Measurements from ENCODE around the gene AFF2.
"Not testable (repeated sequence)": the region's sequence is repeated elsewhere in the genome, so short reads cannot be mapped to it uniquely, and the experiment has no call there.

The AFF2 gene

DNA sequence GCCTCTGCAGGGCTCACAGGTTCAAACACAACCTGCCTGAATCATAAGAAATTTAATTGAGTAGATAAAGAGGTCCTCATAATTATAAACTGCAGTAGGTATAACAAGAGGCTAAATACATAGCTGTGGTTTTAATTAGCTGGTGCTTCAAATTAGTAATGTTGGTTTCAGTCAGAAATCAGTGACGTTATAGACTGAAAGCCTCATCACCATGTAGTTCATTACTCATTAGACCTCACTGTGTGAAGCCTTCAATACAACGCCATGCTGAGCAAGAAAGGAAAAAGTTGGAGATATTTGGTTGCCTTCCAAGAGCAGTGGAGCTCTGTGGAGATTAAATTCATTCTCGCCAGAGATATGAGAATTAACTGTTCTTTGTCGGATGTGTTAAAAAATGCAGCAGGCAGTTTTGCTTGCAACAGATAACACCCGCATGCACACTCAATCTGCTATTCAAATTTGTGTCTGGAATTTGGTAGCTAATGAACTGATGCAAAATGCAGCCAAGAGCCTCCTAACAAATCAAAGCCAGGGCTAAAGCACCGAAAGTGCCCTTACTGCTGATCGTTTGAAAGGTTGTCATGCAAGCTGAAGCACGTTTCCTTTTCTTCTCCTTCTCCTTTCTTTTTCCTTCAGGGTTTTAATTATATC lies 148.9 kb downstream of the AFF2 start:
- DNase-seq: no peak

DNA sequence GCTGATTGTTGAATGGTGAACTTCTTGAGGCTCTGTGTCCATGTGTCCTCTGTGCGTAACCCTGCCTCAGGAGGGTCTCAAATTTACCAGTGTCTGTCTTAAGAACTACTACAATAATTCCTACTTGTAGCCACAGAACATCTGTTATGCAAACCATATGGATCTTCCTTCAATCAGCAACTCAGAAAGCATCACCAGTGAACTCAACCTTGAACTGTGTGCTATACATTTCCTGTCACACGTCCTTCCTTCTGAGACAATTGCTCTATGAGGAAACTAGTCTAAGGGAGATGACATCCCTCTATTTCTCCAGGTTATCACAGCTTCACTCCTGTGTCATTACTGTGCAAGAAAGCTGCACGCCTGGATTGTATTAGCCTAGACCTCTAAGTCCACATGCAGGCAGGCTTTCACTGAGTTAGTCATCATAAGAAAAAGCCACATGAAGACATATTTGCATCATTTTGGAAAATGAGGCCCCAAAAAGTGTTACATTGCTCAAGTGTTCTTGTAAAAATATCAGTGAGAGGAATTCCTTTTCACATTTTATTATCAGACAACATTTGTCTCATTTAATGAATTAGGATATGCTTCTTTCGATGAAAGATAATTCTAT lies 157.8 kb downstream of the AFF2 start:
- no peak for DNase-seq

DNA sequence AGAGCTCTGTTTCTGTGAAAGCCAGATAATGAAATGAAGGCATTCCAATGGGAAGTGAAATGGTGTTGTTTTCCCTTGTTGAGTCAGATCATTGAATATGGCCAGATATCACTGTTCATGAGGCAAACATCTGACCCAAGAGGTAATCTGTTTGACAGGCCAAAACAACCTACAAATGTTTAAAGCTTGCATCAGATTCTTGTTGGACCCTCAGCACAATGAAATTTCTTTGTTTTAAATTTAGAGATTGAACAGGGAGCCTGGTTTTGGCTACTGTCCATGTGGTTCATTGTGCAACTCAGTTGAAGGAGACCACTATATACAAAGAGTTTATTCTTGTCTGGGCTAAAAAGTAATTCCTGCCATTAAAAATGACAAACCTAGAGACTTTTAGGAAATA lies 159.1 kb downstream of the AFF2 start:
- no peak for DNase-seq

DNA sequence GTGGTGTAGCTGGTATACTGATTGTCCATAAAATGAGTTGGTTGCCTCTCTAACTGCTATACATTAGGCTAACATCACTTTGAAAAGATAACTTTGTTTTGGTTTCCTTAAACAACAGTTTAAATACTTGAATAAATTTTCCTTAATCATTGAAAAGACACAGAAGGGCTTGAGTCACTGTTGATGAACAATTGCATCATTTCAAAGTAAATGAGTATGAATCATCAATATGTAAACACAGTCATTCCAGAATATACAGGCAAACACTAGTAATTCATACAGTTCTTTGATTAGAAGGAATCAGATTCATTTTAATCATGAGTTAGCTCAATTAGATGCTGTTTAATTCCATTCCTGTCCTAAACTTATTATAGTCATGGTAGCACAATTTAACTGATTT lies 160.6 kb downstream of the AFF2 start:
- DNase-seq: no peak

DNA sequence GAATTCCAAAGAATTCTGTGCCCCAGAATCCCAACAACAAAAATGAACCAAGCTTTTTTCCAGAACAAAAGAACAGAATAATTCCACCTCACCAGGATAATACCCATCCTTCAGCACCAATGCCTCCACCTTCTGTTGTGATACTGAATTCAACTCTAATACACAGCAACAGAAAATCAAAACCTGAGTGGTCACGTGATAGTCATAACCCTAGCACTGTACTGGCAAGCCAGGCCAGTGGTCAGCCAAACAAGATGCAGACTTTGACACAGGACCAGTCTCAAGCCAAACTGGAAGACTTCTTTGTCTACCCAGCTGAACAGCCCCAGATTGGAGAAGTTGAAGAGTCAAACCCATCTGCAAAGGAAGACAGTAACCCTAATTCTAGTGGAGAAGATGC lies 161.6 kb downstream of the AFF2 start:
- no peak for DNase-seq

DNA sequence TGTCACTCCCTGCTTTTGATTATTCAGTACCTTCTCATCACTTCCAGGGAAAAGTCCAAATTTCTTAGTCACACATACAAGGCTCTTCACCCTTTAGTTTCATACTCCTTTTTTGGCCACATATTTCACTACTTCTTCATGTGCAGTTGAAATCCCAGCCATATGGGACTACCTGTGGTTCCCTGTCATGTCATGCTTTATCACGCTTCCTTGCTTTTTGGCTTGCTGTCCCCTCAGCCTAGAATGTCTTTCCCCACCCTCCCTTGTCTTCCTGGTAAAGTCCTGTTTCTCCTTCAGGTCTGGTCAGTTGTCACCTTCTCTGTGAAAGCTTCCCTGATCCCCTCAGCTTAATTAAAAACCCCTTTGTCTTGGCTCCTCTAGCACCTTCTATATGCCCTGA lies 163.8 kb downstream of the AFF2 start:
- no peak for DNase-seq

DNA sequence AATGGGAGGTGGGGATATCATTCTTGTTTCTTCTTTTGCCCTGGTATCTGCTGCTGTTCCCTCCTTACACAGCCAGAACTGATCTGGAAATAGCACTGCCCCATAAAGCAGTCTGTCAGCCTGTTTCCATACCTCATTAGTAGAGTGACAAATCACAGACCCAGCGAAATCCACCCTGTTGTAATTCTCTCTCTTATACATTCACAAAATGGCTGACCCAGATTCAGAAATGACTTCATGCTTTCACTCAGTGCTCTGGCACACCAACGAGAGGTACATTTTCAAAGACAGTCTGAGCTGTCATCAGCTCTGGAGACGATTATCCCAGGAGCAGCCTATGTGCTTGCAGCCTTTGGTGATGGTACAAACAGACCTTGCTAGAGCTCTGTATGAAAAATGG lies 164.6 kb downstream of the AFF2 start:
- DNase-seq: no peak

DNA sequence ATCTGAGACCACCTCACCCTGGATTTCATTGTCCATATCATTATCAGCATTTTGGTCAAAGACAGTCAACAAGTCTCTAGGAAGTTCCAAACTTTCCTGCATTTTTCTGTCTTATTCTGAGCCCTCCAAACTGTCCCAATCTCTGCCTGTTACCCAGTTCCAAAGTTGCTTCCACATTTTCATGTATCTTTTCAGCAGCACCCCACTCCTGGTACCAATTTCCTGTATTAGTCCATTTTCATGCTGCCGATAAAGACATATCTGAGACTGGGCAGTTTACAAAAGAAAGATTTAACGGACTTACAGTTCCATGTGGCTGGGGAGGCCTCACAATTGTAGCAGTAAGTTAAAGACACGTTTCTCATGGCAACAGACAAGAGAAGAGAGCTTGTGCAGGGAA lies 168.8 kb downstream of the AFF2 start:
- DNase-seq: not testable (repeated sequence)

DNA sequence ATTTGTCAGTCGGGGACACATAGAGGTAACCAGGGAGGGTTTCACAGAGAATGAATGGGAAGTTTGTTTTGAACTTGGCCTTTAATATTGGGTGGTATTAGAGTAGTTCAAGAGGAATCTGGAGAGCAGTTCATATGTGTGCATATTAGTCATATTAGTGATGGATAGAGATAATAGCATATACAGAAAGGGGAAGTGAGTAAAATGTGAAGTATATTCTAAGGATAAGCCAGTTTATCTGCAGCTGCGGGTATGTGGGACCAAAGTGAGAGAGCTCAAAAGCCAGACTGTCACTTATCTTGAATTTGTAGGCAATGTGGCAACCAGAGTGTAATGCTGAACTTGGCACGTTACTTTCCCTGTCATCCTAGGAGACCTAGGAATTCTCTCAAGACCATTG lies 169.9 kb downstream of the AFF2 start:
- DNase-seq: no peak

DNA sequence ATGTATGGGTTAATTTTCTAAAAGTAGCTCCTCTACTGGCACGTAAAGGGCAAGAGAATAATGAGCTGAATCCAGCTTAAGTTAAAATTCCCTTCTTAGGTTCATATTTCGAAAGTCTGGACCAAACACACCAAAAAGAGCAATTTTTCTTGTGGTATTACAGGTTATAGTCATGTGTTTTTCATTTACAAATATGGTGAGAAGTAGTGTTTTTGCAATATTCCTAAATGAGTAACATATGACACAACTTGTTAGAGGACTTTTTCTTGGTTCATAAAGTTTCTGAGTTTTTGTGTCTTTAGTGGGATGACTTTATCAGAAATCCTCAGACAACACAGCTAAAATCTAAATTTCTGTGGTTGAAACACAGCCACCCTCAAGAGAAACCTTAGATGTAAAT lies 172.1 kb downstream of the AFF2 start:
- no peak for DNase-seq

DNA sequence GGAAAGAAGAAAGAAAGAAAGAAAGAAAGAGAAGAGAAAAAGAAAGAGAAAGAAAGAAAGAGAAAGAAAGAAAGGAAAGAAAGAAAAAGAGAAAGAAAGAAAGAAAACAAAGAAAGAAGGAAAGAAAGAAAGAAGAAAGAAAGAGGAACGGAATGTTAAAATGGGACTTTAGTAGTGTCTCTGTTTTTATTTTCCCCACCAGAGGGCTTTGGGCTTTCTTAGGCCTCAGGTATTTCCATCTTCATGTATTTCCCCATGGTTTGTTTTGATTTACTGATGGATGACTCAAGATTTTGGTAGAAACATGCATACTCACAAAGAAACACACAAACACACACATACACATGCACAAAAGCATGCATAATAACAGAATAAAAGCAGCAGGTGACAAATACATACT lies 181.2 kb downstream of the AFF2 start:
- no peak for DNase-seq

DNA sequence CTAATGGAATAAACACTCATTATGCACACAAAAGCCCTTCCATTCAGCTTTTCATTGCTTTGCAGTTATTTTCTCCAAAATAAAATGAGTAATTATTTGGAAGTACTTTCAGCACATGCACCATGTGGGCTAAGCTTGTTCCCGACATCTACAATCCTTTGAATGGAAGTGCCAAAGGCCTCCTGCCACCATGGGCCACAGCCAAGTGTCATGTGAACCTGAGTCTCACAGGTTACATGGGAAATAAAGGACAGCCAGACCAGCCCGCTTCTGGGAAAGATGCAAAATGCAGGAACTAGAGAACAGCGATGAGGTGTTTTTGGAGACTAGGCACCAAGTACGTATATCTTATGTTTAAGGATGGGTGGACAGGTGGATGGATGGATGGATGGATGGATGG lies 181.8 kb downstream of the AFF2 start:
- no peak for DNase-seq

DNA sequence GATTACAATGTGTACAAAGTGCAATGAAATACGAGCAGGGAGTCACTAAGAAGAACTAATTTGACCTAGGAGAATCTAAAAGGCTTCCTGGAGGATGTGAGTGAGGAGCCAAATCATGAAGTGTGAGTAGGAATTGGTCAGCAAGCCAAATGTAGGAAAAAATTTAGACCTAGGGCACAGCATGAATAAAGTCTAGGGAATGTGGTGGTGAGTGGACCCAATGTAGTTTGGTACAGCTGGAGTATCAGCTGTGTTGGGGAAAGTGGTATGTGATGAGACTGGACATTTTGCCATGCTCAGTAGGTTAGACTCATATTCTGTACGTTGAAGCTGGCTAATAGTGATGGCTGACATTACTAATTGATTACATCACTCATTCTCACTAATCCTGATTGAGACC lies 191.0 kb downstream of the AFF2 start:
- no peak for DNase-seq

DNA sequence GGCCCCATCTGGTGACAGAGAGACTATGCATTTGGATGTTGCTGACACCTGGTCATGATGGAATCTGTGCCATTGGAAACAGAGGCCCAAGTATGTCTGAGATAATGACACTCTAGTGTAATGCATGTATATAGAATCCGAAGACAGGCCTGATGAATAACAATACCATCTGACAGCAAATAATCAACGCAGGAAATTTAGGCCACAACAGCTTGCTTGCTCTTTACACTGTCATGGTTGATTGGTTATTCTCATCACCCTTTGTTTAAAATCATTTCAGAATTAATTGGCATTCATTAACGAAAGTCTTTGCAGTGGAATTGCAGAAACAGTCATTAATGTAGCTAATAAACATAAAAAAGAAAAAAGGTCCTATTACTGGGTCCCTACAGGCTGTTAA lies 194.8 kb downstream of the AFF2 start:
- no peak for DNase-seq

DNA sequence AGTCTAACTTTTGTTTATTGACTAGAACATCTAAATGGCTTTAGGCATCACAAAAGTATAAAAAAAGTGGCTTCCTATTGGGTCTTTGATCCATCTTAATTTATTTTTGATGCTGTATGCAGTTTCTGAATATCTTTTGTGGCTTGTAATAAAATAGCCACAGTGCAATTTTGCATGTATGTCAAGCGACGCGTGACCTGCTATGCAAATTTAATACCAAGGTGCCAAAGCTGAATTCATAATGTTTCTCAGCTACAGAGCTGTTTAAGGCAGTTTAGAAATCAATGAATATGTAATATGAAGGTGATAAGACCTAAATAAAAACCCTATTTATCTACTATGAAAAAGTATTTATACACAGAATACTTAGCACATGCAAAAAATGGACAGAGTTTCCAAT lies 197.8 kb downstream of the AFF2 start:
- DNase-seq: no peak

DNA sequence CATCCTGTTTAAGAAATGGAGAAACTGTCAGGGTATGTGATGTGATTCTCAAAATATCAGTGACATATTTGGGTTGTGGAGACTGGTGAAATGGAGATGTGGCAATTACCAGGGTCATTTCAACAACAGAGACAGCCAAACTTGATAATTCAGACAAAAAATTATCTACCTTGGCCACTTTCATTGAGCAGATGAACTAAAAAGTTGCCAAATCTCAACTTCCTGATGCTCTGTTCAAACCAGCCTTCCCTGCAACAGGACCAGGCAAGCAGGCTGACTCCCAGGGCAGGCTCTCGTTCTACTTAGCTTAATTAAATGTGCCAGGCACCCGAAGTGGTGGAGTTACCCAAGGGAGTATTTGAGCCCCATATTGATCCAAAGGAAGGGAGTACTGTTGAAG lies 199.6 kb downstream of the AFF2 start:
- no peak for DNase-seq

DNA sequence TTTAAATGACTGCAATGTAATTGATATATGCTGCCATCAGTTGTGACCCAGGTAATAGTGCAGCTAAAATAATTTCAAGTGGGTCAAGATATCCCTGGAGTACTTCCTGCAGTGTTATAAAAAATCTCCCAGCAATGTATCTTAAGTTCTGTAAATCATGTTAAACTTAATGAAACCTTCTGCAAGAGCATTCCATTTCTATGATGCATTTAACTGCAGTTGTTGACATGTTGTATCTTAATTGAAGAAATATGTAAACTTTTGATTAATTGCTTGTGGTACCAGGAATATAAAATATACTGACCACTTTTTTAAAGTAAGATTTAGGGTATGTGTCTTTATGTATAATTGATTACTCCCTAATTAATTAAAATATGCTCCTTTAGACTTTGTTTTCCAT lies 213.6 kb downstream of the AFF2 start:
- no peak for DNase-seq

DNA sequence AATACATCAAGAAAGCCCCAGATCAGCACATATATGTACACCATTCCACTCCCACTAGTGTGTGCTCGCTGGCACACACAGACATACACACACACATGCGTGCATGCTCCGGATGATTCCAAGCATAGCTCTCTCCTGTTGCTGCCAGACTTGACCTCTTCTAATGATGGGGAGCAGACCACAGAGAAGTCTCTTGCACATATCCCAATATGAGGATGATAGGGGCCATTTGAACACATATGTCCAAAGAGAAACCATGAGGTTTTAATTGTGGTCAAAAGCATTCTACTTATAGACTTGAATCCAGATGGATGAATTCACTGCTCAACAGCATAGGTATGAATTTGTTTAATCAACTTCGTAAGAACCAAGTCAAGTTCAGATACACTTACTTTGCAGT lies 214.9 kb downstream of the AFF2 start:
- no peak for DNase-seq

DNA sequence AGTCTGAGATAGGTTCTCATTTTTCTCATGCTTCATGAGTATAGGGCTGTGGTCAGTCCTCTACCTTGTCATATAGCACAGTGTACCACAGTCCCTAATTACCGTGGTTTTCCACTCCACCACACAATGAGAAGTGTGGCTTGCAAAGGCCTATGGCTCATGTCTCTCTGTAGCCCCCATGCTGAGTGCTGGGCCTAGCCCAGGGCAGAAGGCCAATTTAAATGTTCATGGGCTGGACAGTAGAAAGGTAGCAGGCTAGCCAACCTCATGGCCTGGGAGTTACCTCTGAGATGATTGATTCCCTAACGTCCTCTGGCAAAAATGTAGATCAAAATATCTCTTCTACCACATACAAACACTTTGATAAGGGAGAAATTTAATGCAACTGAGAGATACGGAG lies 222.5 kb downstream of the AFF2 start:
- DNase-seq: no peak

DNA sequence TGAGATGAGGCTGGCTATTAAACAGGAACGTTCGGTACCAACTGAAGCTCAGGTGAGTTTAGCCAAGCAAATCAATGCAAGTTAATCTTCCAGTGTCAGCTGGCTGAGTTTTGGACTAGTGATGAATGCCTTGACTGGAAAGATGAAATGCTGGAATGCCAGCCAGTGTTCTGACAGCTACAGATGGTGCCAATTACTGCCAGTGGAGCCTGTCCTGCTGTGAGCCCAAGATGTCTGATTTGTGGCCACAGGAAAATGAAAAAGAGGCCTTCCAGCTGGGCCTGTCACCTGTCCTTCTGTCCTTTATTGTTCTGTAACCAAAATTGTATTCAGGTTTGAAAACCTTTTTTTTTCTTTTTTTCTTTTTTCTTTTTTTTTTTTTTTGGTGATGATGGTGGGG lies 223.1 kb downstream of the AFF2 start:
- DNase-seq: no peak

DNA sequence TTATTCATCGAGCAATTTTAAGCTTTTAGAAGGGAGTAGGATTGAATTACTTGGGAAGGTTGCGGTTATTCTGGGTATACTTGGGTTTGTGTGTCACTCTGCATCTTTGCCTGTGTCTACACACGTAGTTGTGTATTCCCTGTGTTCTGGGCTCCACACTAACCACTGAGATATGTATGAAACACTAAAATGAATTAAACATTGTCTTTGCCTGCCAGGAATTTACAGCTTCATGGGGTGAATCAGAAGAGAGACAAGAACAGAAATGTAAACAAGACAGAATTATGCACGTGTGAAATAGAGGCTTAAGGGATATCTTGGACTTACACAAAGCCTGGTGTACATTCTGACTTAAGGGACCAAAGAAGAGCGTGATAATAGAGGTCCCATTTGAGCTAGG lies 228.5 kb downstream of the AFF2 start:
- no peak for DNase-seq

DNA sequence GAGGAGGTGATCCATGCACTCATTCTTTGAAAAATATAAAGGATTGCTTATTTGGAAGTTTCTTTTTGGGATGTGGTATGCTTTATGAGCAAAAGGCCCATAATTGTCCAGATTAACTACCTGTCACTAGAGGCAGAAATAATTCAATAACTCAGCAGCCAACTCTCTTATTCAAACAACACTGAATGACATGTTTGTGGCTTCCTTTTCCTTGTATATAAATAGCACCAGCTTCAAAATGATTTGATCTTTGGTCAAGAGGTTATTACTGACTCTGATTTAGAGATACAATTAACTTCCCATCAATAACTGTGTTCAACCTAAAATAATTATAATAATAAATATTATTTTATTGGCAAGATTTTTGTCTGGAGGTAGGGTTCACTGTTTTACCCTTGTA lies 232.3 kb downstream of the AFF2 start:
- DNase-seq: no peak

DNA sequence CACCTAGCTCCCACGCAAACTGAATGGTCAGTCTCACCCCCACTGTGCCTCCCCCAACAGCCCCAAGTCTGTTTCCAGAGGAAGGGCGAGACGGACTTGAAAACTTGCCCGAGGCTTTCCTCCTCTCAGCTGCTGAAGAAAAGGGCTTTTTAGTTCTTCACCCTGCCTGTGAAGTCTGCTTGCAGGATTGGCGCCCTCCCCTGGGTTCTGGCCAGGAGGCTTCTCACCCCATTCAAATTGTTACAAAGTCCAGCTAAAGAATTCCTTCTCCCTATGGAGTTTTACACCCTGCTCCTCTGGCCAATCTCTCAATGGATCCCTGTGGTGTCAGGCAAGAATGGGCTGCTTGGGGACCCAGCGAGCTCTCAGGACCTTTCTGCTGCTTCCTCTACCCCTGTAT lies 241.0 kb downstream of the AFF2 start:
- no peak for DNase-seq

DNA sequence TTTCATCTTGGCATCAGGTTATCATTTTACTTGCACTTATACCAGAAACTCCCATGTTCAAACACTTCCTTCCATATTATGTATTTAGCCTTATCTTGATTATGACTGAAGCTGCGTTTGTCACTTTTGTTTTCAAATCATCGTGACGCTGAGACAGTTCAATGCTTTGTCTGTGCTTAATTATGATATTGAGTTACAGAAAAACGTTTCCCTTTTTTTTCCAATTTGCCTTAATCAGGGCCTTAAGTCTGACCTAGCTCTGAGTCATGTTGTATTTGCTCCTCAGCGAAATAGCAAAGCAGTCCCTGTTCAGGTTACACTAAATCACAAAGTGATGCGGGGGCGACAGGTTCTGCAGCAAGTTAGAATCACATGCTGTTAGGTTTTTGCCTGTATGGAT lies 254.7 kb downstream of the AFF2 start:
- no peak for DNase-seq

DNA sequence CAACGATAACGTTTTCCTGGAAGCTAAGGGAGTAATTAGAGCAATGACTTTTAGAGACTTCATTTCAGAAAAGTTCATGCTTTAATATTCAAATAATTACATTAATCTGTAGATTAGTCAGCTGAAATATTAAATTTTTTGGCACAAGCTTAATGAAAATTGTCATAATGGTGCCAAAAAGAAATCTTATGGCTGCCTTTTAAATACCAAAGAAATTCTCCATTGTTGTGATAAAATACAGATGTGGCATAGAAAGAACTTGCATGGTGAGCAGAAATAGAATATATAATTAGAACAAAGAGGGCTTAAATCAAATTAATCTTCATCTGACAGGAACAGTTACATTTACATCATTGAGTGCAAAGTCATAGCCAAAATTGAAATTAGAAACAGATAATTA lies 263.5 kb downstream of the AFF2 start:
- DNase-seq: no peak

DNA sequence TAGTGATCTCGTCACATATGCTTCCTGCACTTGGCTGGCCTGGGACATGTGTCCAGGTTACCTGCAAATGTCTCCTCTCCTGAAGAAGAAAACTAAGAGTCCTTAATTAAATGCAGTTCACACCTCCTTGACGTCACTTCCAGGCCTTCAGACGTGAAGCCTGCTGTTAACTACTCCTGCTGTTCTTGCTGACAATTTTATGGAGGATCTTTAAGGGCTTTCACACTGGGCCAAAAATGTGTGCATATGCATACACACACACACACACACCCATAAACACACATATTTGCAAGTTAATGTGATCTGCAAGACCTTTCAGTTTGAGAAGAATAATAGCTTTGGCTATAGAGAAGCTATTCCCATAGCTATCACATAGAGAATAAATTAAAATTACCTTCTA lies 267.9 kb downstream of the AFF2 start:
- DNase-seq: no peak
